HAP-1 (cell line): ENCODE data around the gene PTPRG.
A peak's percentile ranks its signal among the peaks of the same experiment; 100 is the strongest.

ENCODE experiments used
- DNase-seq, 2 experiments: peaks; one replicate each; pipeline ENCODE4 v3.0.0-alpha.2; 2016 to 2020; ENCODE audit warnings: low spot score in 2 of 2
- H3K27me3 ChIP-seq: fragments of 250-450 bp; sonication (Bioruptor Pico); 2 replicates; pipeline ENCODE4 v1.5.1; 2020; ENCODE audit warnings: low read depth, mild to moderate bottlenecking, moderate library complexity
- H3K36me3 ChIP-seq: fragments of 250-450 bp; sonication (Bioruptor Pico); replicated peaks from 2 replicates; pipeline ENCODE4 v1.5.1; 2020; ENCODE audit warnings: mild to moderate bottlenecking
- H3K4me1 ChIP-seq: fragments of 250-450 bp; sonication (Bioruptor Pico); 2 replicates; pipeline ENCODE4 v1.5.1; 2020; ENCODE audit warnings: mild to moderate bottlenecking
- H3K4me3 ChIP-seq: fragments of 250-450 bp; sonication (Bioruptor Pico); 2 replicates; pipeline ENCODE4 v1.5.1; 2020; ENCODE audit warnings: mild to moderate bottlenecking, moderate library complexity
- H3K9me3 ChIP-seq: fragments of 250-450 bp; sonication (Bioruptor Pico); 2 replicates; pipeline ENCODE4 v1.5.1; 2020; ENCODE audit warnings: mild to moderate bottlenecking, moderate library complexity
- in situ Hi-C: fragments of 300-500 bp; cut with MboI; formaldehyde crosslinking; loops from 3 replicates; pipeline ENCODE4 v1.14.3; 2020; ENCODE audit warnings: low sequenced_read_pairs, inconsistent platforms, mixed read lengths

The PTPRG gene

DNA sequence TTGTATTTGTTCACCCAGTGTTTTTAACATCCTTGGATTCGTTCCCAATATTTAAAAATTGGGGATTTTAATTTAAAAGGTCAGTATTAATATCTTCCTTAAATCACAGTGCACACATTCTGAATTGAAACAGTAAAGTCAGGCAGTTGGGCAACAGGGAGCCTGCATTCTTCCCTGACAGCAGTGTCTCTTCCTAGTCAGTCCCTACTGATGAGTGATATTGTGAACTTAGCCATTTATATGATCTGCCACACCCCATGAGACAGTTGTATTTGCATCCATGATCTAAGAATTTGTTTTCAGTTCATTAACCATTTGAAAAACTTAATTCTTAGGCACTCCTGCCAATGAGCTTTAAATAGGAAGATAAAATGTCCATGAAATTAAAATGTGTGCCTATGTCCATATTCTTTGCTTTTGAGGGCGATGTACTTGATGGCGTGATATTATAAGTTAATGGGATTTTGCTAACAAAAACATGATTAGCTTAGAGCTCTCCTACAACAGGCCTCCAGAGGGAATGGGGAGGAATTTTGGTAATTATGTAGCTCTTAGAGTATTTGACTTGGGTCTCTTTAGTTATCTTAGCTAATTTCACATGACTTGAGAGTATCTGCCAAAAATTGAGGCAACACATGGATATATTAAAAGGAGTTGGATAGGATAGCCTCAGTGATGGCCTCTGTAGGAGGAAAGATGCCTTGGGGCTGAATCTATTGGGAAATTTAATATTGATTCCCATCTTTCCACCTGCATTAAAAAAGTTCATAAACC, 219.3 kb downstream of the PTPRG start:
- no peaks in the 10 kb centered on the region for H3K36me3 ChIP-seq
- no peaks in the 10 kb centered on the region for H3K9me3 ChIP-seq
- H3K4me3 ChIP-seq: no peak overlapping the region
- no peaks in the 10 kb centered on the region for H3K27me3 ChIP-seq
- H3K4me1 ChIP-seq: no peaks in the 10 kb centered on the region
- no peak for DNase-seq
- in situ Hi-C loops: no loop called here

- no peaks in the 10 kb centered on the region for H3K4me1 ChIP-seq
- no peak for DNase-seq
- H3K9me3 ChIP-seq: no peaks in the 10 kb centered on the region
- H3K36me3 ChIP-seq: no peaks in the 10 kb centered on the region
- H3K4me3 ChIP-seq: no peak overlapping the region
- in situ Hi-C loops: no loop called here
- no peaks in the 10 kb centered on the region for H3K27me3 ChIP-seq
These were observed 222.8 kb downstream of the PTPRG start for GRCh38 chr3:61783993-61784718.

GRCh38 chr3:61788623-61789507, 227.5 kb downstream of the PTPRG start:
- Histone ChIP-seq H3K36me3 (no peaks in the 10 kb centered on the region), H3K4me3 (no peak overlapping the region), H3K27me3 (no peaks in the 10 kb centered on the region), H3K4me1 (no peaks in the 10 kb centered on the region), H3K9me3 (no peaks in the 10 kb centered on the region)
- in situ Hi-C loops: no loop called here
- no peak for DNase-seq

DNA sequence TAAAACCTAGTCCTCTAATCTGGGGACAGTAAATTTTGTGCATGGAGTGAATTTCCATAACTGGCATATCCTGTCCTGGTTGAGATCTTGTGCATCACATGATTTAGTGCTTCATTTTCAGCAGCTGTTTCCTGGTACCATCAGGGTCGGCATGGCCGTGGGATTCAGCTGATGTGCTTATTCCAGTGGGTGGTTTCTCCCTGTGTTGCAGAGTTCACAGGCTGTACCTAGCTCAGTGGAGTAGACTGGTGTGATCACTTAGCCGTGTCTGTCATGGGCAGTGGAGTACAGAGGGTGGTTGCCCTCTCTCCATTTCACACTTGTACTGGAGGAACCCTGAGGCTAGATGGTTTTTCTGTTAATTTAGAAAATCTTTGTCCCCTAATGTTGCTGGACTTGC, 228.5 kb downstream of the PTPRG start:
- Histone ChIP-seq H3K36me3 (no peaks in the 10 kb centered on the region), H3K4me3 (no peak overlapping the region), H3K9me3 (no peaks in the 10 kb centered on the region), H3K27me3 (no peaks in the 10 kb centered on the region), H3K4me1 (no peaks in the 10 kb centered on the region)
- in situ Hi-C loops: no loop called here
- no peak for DNase-seq

- Histone ChIP-seq H3K27me3 (no peaks in the 10 kb centered on the region), H3K36me3 (no peaks in the 10 kb centered on the region), H3K9me3 (no peaks in the 10 kb centered on the region), H3K4me3 (no peak overlapping the region), H3K4me1 (no peaks in the 10 kb centered on the region)
- in situ Hi-C loops: no loop called here
- no peak for DNase-seq
These were observed 229.0 kb downstream of the PTPRG start for GRCh38 chr3:61790411-61790810.

- in situ Hi-C loops: no loop called here
- no peak for DNase-seq
- no peaks in the 10 kb centered on the region for H3K27me3 ChIP-seq
- no peak overlapping the region for H3K4me3 ChIP-seq
- H3K9me3 ChIP-seq: no peaks in the 10 kb centered on the region
- no peaks in the 10 kb centered on the region for H3K4me1 ChIP-seq
- H3K36me3 ChIP-seq: no peaks in the 10 kb centered on the region
These were observed 231.7 kb downstream of the PTPRG start for GRCh38 chr3:61793056-61793455.

GRCh38 chr3:61793521-61793920, 232.2 kb downstream of the PTPRG start:
- H3K9me3 ChIP-seq: no peaks in the 10 kb centered on the region
- peaks cover 2% of the 10 kb centered on the region; the same call in 1 of the 2 replicates for H3K4me1 ChIP-seq
- no peak for DNase-seq
- H3K36me3 ChIP-seq: no peaks in the 10 kb centered on the region
- H3K4me3 ChIP-seq: no peak overlapping the region
- no peaks in the 10 kb centered on the region for H3K27me3 ChIP-seq
- in situ Hi-C loops: no loop called here

DNA sequence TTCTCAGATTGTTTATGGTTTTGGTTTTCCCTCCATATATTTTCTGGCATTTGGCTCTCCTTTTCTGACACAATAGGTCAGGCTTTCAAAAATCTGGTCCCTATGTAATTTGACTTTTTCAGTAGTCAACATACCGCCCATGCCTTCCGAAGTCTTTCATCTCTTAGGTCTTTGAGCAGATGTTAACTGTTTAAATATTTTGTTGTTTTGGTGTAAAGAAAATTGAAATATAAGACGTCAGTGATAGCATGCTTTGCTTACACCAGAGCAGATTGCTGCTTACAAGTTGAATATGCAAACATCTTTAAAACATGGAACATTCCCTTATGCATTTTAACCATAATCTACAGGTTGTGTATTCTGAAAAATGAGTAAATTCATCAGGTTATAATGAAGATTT, 233.0 kb downstream of the PTPRG start:
- H3K27me3 ChIP-seq: no peaks in the 10 kb centered on the region
- no peaks in the 10 kb centered on the region for H3K36me3 ChIP-seq
- H3K9me3 ChIP-seq: no peaks in the 10 kb centered on the region
- no peak overlapping the region for H3K4me3 ChIP-seq
- H3K4me1 ChIP-seq: peaks cover 7% of the 10 kb centered on the region; the same call in 1 of the 2 replicates
- no peak for DNase-seq
- in situ Hi-C loops: no loop called here

DNA sequence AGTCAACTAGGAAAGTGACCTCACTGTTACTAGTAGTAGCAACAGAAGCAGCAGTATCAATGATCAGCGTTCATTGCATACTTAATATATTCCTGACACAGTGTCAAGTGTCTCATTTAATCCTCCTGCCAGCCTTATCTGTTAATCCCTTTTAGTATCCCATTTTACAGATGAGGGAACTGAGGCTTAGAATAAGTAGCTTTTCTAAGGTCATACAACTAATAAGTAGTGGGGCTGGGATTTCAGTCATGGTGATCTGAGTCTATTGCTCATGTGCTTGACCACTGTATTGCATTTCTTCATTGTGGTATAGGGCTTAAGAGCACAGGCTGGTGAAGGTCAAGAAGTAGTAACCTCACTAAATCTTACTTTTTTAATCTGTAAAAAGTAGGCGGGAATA, 233.6 kb downstream of the PTPRG start:
- Histone ChIP-seq H3K36me3 (no peaks in the 10 kb centered on the region), H3K4me3 (no peak overlapping the region), H3K9me3 (no peaks in the 10 kb centered on the region), H3K27me3 (no peaks in the 10 kb centered on the region), H3K4me1 (peaks cover 7% of the 10 kb centered on the region; the same call in 1 of the 2 replicates)
- DNase-seq: no peak
- in situ Hi-C loops: no loop called here

- Histone ChIP-seq H3K27me3 (no peaks in the 10 kb centered on the region), H3K9me3 (no peaks in the 10 kb centered on the region), H3K4me3 (no peak overlapping the region), H3K4me1 (peaks cover 7% of the 10 kb centered on the region; the same call in 1 of the 2 replicates), H3K36me3 (no peaks in the 10 kb centered on the region)
- DNase-seq: no peak
- in situ Hi-C loops: no loop called here
These were observed 234.8 kb downstream of the PTPRG start for GRCh38 chr3:61796088-61796680.

- Histone ChIP-seq H3K4me1 (peaks cover 7% of the 10 kb centered on the region; the same call in 1 of the 2 replicates), H3K9me3 (no peaks in the 10 kb centered on the region), H3K4me3 (no peak overlapping the region), H3K36me3 (no peaks in the 10 kb centered on the region), H3K27me3 (no peaks in the 10 kb centered on the region)
- in situ Hi-C loops: no loop called here
- no peak for DNase-seq
These were observed 235.5 kb downstream of the PTPRG start for GRCh38 chr3:61796911-61797310.

- no peak for DNase-seq
These were observed 241.4 kb downstream of the PTPRG start for GRCh38 chr3:61802772-61803171.

DNA sequence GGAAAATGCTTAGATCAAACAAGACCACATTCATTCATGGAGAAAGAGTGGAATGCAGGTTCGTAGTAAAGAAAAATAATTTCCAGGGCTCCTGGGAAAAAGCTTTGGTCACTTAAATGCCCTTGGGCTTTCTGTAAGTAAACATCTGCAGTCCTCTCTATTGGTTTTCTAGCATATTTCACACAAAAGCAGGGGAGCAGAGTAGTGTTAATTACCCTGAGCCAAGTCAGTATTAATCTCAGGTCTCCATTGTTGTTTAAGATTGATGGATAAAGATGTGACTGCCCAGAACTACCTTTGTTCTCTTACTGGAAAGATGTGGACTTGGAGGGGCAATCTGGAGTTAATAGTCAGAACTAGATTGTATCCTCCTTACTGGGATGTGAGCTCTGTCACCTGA, 242.6 kb downstream of the PTPRG start:
- Histone ChIP-seq H3K27me3 (no peaks in the 10 kb centered on the region), H3K4me1 (peaks cover 40% of the 10 kb centered on the region), H3K4me3 (no peak overlapping the region), H3K36me3 (no peaks in the 10 kb centered on the region), H3K9me3 (no peaks in the 10 kb centered on the region)
- DNase-seq: peak; percentile 22 to 88
- in situ Hi-C loops: no loop called here

More at GRCh38 chr3:61802772-61803171, 241.4 kb downstream of the PTPRG start:
- Histone ChIP-seq H3K27me3 (no peaks in the 10 kb centered on the region), H3K9me3 (no peaks in the 10 kb centered on the region), H3K4me3 (no peak overlapping the region), H3K4me1 (peaks cover 37% of the 10 kb centered on the region), H3K36me3 (no peaks in the 10 kb centered on the region)
- in situ Hi-C loops: no loop called here
